ENCODE data around the gene MEAF6. TPM values are rescaled to one million over a fixed set of nuclear protein-coding genes. Genes with fewer than 3 reads are reported as not detected.
A peak's percentile ranks its signal among the peaks of the same experiment; 100 is the strongest.

MEAF6 gene
- total and polyA plus RNA-seq, 2 experiments from 2014 or later, result 60.1 to 64.5 TPM

- no peak for TF ChIP-seq ZNF331 (CRISPR knock-in tag; IDR thresholded peaks at IDR 0.05; ENCODE audit: low read depth)
- Histone ChIP-seq H3K36me3 (ENCODE audit: insufficient read depth) (no peaks in the 10 kb centered on the region), H2AFZ (peak overlapping the region; percentile 52; the same call in 1 of the 2 replicates), H3K4me3 (peak overlapping the region; percentile 77), H3K27me3 (ENCODE audit: insufficient read depth) (peaks cover 15% of the 10 kb centered on the region), H3K9me2 (ENCODE audit: insufficient read depth) (no peaks in the 10 kb centered on the region), H3K27ac (ENCODE audit: low read depth) (no peak overlapping the region), H3F3A (replicated peaks; ENCODE audit: low read depth) (no peaks in the 10 kb centered on the region), H4K20me1 (replicated peaks; ENCODE audit: insufficient read depth) (no peaks in the 10 kb centered on the region), H3K79me2 (replicated peaks; ENCODE audit: insufficient read depth) (peaks cover 29% of the 10 kb centered on the region), H3K4me1 (ENCODE audit: insufficient read depth) (peaks cover 52% of the 10 kb centered on the region), H3K4me2 (peak overlapping the region; percentile 94)
- ATAC-seq (peak; percentile 5; the same call in 2 of the 3 replicates), DNase-seq (ENCODE audit: low spot score) (peak; percentile 45)
- peak overlapping the region; percentile 79 for H3K4me3 Mint-ChIP-seq
- H3K27me3 Mint-ChIP-seq (ENCODE audit: insufficient read depth, low read depth, poor library complexity), result peaks cover 25% of the 10 kb centered on the region
- H3K36me3 Mint-ChIP-seq (ENCODE audit: low read depth), result peaks cover 21% of the 10 kb centered on the region
- peaks cover 61% of the 10 kb centered on the region for H3K4me1 Mint-ChIP-seq
- H3K9me3 Mint-ChIP-seq, result no peaks in the 10 kb centered on the region
- no peak overlapping the region for H3K27ac Mint-ChIP-seq
Measured at GRCh38 chr1:37474697-37475379, 39.7 kb downstream of the MEAF6 start.

GRCh38 chr1:37474046-37474696 is 40.4 kb downstream of the MEAF6 start, which contains the start of gene ZC3H12A:
TSS of gene ZC3H12A (plus strand) at chr1:37474580. CDS start at chr1:37475497, 917 bp downstream.
- DNase-seq (ENCODE audit: low spot score), result peak; percentile 91
- no peaks in the 10 kb centered on the region for H4K20me1 ChIP-seq (replicated peaks; ENCODE audit: insufficient read depth)
- H3K36me3 ChIP-seq (ENCODE audit: insufficient read depth), result no peaks in the 10 kb centered on the region
- peaks cover 15% of the 10 kb centered on the region for H3K27me3 ChIP-seq (ENCODE audit: insufficient read depth)
- peaks cover 50% of the 10 kb centered on the region for H3K4me1 ChIP-seq (ENCODE audit: insufficient read depth)
- Mint-ChIP-seq H3K36me3 (ENCODE audit: low read depth) (peaks cover 18% of the 10 kb centered on the region), H3K4me3 (peak within 1 kb of the TSS; percentile 79), H3K9me3 (no peaks in the 10 kb centered on the region), H3K27me3 (ENCODE audit: insufficient read depth, low read depth, poor library complexity) (peaks cover 25% of the 10 kb centered on the region), H3K4me1 (peaks cover 61% of the 10 kb centered on the region), H3K27ac (no peak within 1 kb of the TSS)
- H3K4me2 ChIP-seq, result peak within 1 kb of the TSS; percentile 94
- H3K9me2 ChIP-seq (ENCODE audit: insufficient read depth), result no peaks in the 10 kb centered on the region
- peak within 1 kb of the TSS; percentile 77 for H3K4me3 ChIP-seq
- no peaks in the 10 kb centered on the region for H3F3A ChIP-seq (replicated peaks; ENCODE audit: low read depth)
- peak; percentile 57 for ATAC-seq
- H3K27ac ChIP-seq (ENCODE audit: low read depth), result no peak within 1 kb of the TSS
- peak within 1 kb of the TSS; percentile 98 for H2AFZ ChIP-seq
- peak; percentile 95 for TF ChIP-seq POLR2AphosphoS5 (IDR thresholded peaks at IDR 0.05; ENCODE audit: low read depth)
- TF ChIP-seq ZNF114 (CRISPR knock-in tag; IDR thresholded peaks at IDR 0.05), result no peak
- no peak for TF ChIP-seq ZNF331 (CRISPR knock-in tag; IDR thresholded peaks at IDR 0.05; ENCODE audit: low read depth)
- TF ChIP-seq NANOG (IDR thresholded peaks at IDR 0.05; ENCODE audit: borderline replicate concordance), result no peak
- no peak for TF ChIP-seq ZNF462 (CRISPR knock-in tag; IDR thresholded peaks at IDR 0.05)
- peak; percentile 76 for TF ChIP-seq CREB1 (CRISPR knock-in tag; IDR thresholded peaks at IDR 0.05; ENCODE audit: low read depth)
- peaks cover 27% of the 10 kb centered on the region for H3K79me2 ChIP-seq (replicated peaks; ENCODE audit: insufficient read depth)
